Lower leg skin (tissue), 4 donors: Measurements from ENCODE around the gene MAP3K14. TPM values are rescaled to one million over a fixed set of nuclear protein-coding genes. Genes with fewer than 3 reads are reported as not detected.
A peak's percentile ranks its signal among the peaks of the same experiment; 100 is the strongest.

Source experiments
- DNase-seq, 2 donors: peaks; one replicate each; pipeline ENCODE4 v3.0.0-alpha.2; 2019; ENCODE audit warnings: low spot score in 2 of 2
- H3K4me3 ChIP-seq: fragments of 200-600 bp; sonication (generic); 2 replicates; pipeline ENCODE4 v1.5.1; 2017; ENCODE audit warnings: mild to moderate bottlenecking, low read depth; ENCODE audit not compliant: poor library complexity, severe bottlenecking
- POLR2A ChIP-seq, 2 donors: fragments of 450-650 bp; IDR thresholded peaks; one replicate each; pipeline ENCODE4 v1.6.1; 2016 to 2017; ENCODE audit warnings: antibody characterized with exemption in 2 of 2, mild to moderate bottlenecking in 1 of 2, moderate library complexity in 1 of 2
- WGBS, 2 donors: methylation state at CpG; one replicate each; pipeline ENCODE4 v1.1.5; 2018; 5-methylcytosine and 5-hydroxymethylcytosine counted together
- intact Hi-C: fragments of 100-400 bp; cut with DNase I; formaldehyde crosslinking; loops from one replicate; pipeline ENCODE4 v1.15.0; 2023; ENCODE audit warnings: low total_unique reads
- total RNA-seq, 4 donors: library from RNA; depleted of rRNA; stranded (reverse); fragments of >200 nt; gene quantifications; one replicate each; pipeline ENCODE4 v1.1.0, GENCODE V29; 2016
- TF ChIP-seq, protein P1 (sequence below), 3 donors: fragments of 450-650 bp; IDR thresholded peaks; one replicate each; pipeline ENCODE4 v1.5.1; 2016; ENCODE audit warnings: antibody characterized with exemption in 3 of 3, mild to moderate bottlenecking in 3 of 3, moderate library complexity in 2 of 3

Gene MAP3K14
- total RNA-seq, 4 donors from 2014 or later = 8.1 to 13.0 (median 11.0) TPM

- TF ChIP-seq POLR2A (IDR thresholded peaks at IDR 0.05) = no peak
- TF ChIP-seq, protein P1, sequence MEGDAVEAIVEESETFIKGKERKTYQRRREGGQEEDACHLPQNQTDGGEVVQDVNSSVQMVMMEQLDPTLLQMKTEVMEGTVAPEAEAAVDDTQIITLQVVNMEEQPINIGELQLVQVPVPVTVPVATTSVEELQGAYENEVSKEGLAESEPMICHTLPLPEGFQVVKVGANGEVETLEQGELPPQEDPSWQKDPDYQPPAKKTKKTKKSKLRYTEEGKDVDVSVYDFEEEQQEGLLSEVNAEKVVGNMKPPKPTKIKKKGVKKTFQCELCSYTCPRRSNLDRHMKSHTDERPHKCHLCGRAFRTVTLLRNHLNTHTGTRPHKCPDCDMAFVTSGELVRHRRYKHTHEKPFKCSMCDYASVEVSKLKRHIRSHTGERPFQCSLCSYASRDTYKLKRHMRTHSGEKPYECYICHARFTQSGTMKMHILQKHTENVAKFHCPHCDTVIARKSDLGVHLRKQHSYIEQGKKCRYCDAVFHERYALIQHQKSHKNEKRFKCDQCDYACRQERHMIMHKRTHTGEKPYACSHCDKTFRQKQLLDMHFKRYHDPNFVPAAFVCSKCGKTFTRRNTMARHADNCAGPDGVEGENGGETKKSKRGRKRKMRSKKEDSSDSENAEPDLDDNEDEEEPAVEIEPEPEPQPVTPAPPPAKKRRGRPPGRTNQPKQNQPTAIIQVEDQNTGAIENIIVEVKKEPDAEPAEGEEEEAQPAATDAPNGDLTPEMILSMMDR (IDR thresholded peaks at IDR 0.05) = no peak
- WGBS, 2 donors = 78 to 84% methylated on average over 12 to 14 of the region's 16 CpGs
- DNase-seq = peak in 1 of 2 donors; percentile 86
- intact Hi-C loops = no loop called here
- no peak overlapping the region for H3K4me3 ChIP-seq
Measured at GRCh38 chr17:45229681-45230409, 87.0 kb downstream of the MAP3K14 start.

DNA sequence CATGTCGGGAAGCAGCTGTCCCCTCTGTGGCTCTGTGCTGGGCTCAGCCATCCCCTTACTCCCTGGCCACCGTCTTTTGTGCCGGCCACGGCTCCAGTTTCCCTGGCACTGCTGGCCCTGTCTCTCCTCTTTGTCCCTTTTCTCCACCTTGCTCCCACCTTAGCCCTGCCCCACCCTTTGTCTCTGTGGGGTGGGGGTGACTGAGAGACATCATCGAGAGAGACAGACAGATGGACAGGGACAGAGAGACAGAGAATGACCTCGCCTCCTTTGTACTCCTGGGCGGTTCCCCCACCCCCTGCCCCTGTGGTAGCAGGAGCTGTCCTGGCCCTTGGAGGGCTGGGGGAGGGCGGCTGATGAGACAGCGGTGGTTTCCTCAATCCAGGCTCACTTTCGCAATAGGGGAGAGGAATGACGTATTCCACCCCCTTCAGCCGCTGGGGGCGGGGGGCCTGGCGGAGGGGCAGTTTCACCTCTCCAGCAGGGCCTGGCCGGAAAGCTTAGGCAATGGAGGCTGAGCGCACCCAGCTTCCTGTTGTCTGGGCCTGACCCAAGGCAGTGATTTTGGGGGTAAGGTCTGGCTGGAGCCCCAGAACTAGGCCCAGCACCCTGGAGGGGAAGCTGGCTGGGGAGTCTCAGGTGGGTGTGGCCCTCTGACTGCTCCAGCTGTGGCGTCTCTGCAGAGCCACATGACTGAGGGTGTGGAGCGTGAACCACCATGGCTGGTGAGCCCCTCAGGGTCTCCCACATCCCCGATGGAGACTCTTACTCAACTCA is 87.9 kb downstream of the MAP3K14 start:
- intact Hi-C loops = no loop called here
- H3K4me3 ChIP-seq = no peak overlapping the region
- peak; percentile 87 to 97 for DNase-seq
- TF ChIP-seq POLR2A (IDR thresholded peaks at IDR 0.05) = no peak
- TF ChIP-seq, protein P1 (IDR thresholded peaks at IDR 0.05) = no peak
- 49 to 50% methylated on average over 14 to 19 of the region's 19 CpGs for WGBS, 2 donors

DNA sequence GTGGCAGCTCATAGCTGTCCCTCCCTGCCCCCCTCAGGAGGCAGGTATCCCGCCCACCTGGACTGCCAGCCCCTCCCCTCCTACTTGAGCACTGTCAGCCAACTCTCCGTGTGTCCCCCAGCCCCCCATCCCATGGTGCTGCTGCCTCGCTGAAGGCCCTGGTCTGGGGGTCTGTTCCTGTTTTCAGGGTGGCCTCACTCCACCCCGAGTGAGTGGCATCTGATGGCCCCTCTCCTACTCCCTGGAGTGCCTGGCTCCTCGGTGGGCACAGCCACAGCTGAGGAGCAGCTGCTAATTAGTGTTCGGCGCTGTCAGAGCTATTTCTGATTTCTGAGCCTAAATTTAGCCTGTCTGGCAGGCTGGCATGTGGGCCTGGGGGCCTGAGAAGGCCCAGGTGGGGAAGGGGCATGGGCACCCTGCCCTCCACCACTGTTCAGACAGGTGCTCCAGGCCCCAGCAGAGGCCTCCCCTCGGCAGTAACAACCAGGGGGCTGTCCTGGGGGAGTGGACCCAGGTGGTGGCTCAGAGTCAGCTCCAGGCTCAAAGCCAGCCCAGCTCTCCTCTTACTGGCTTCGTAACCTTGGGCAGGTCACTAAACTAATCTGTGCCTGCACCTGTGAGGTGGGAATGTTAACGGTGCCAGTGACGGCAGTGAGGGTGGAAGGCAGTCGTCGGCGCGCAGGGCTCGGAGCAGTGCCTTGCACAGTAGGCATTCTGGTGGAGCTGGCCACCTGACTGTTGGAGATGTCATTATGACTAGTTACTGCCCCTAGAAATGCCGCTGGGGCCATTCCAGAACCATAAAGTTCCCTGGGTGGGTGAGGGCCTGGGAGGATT is 88.7 kb downstream of the MAP3K14 start:
- TF ChIP-seq, protein P1 (IDR thresholded peaks at IDR 0.05) = no peak
- no peak for TF ChIP-seq POLR2A (IDR thresholded peaks at IDR 0.05)
- 62 to 73% methylated on average over 15 to 17 of the region's 17 CpGs for WGBS, 2 donors
- H3K4me3 ChIP-seq = no peak overlapping the region
- no peak for DNase-seq
- intact Hi-C loops = no loop called here

- 64 to 75% methylated on average over 8 of the region's 8 CpGs for WGBS, 2 donors
- no peak for TF ChIP-seq POLR2A (IDR thresholded peaks at IDR 0.05)
- TF ChIP-seq, protein P1 (IDR thresholded peaks at IDR 0.05) = no peak
- DNase-seq = peak in 1 of 2 donors; percentile 88
- H3K4me3 ChIP-seq = no peak overlapping the region
- intact Hi-C loops = no loop called here
Measured at GRCh38 chr17:45227101-45227925, 89.5 kb downstream of the MAP3K14 start.

GRCh38 chr17:45226576-45226975 is 90.2 kb downstream of the MAP3K14 start:
- WGBS, 2 donors = 76% methylated on average over 3 of the region's 3 CpGs
- H3K4me3 ChIP-seq = no peak overlapping the region
- intact Hi-C loops = no loop called here
- DNase-seq = no peak
- TF ChIP-seq, protein P1 (IDR thresholded peaks at IDR 0.05) = no peak
- TF ChIP-seq POLR2A (IDR thresholded peaks at IDR 0.05) = no peak
